Activated gamma-delta T cell treated with Interleukin-2 at 50 U/mL for 16 hours (primary cell): ENCODE data around the gene TLCD3A.
"Not testable (repeated sequence)": the region's sequence is repeated elsewhere in the genome, so short reads cannot be mapped to it uniquely, and the experiment has no call there.

ENCODE experiments used
- DNase-seq: peaks from one replicate; pipeline ENCODE4 v3.0.0-alpha.2; 2020

TLCD3A gene

GRCh38 chr17:718075-718474 lies 14.3 kb upstream of the TLCD3A start:
- DNase-seq: no peak

GRCh38 chr17:720706-721539 lies 11.5 kb upstream of the TLCD3A start:
- no peak for DNase-seq

- no peak for DNase-seq
These were observed 10.9 kb upstream of the TLCD3A start for GRCh38 chr17:721540-721937.

- DNase-seq: no peak
These were observed 7.3 kb upstream of the TLCD3A start for GRCh38 chr17:725084-725483.

GRCh38 chr17:725746-726145 lies 6.7 kb upstream of the TLCD3A start:
- DNase-seq: no peak

- DNase-seq: no peak
These were observed 6.0 kb upstream of the TLCD3A start for GRCh38 chr17:726271-726919.

DNA sequence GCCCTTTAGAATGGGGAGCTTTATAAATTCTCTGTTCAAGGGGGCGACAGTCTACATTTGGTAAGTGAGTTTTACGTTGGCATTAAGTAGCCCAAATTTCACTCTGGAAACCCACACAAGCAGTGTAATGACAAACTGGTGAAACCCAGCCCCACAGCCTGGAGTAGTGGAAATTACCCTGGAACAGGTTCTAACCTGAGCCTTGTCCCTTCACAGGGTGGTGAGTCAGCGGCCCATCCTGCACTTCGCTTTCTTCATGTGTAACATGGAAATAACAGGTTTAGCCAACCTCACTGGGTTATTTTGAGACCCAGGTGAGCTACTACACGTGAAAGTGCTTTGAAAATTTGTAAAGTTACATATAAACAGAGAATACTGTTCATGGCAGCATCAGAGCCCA lies 3.5 kb upstream of the TLCD3A start:
- no peak for DNase-seq

DNA sequence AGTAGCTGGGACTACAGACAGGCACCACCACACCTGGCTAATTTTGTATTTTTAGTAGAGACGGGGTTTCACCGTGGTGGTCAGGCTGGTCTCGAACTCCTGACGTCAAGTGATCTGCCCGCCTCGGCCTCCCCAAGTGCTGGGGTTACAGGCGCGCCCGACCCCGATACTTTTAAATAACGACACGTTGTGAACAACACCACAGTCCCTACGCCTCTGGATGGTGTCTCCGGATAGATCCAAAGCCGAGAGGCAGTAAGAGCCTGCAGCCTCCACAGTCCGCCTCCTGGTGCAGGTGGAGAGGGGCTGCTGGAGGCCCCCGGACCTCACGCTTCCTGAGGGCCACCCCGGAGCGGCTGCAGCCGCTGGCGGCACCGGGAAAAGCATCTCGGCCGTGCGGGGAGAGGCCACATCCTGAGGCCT lies 741 bp upstream of the TLCD3A start:
- no peak for DNase-seq

GRCh38 chr17:732902-733720 lies 715 bp downstream of the TLCD3A start:
- DNase-seq: peak; percentile 32

GRCh38 chr17:733743-734142 lies 1.3 kb downstream of the TLCD3A start:
- DNase-seq: no peak

DNA sequence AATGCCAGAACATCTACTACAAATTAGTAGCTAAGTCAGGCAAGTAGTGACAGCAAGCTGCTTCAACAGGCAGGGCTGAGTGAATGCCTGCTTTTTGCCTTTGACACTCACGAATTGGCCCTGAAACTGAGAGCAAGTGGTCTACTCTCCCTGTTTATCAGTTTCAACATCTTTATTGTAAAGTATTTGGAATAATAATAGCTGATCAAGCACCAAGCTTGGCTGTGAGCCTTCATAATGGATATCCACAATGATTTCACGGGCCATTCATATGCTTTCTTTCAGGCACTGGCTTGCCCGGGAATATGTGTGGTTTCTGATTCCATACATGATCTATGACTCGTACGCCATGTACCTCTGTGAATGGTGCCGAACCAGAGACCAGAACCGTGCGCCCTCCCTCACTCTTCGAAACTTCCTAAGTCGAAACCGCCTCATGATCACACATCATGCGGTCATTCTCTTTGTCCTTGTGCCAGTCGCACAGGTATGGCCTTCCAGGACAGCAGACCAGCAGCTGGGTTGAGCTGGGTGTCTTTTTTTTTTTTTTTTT lies 5.2 kb downstream of the TLCD3A start:
- no peak for DNase-seq

DNA sequence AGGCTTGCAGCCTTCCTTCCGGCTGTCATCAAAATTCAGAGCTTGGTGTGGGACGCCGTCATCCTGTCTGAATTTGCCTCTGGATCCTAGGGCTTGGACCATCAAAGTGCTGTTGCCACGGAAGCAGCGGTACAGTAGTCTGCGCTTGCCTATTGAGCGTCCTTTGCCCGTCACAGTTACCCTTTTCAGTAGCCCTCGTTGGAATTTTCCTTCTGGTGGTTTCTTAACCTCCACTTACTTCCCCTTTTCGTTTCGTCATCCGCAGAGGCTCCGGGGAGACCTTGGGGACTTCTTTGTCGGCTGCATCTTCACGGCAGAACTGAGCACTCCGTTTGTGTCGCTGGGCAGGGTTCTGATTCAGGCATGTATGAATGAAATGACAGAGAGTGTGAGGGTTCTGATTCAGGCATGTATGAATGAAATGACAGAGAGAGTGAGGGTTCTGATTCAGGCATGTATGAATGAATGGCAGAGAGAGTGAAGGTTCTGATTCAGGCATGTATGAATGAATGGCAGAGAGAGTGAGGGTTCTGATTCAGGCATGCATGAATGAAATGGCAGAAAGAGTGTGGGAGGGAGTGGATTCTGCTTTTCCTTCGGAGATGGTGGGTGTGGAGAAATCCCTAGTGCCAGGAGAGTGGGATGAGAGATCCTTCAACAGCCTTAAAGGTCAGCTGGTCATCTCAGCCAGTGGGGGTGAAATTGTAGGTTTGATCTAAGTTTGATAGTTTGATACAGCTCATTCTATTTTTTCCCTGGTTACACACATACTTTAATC lies 8.0 kb downstream of the TLCD3A start:
- DNase-seq: no peak

DNA sequence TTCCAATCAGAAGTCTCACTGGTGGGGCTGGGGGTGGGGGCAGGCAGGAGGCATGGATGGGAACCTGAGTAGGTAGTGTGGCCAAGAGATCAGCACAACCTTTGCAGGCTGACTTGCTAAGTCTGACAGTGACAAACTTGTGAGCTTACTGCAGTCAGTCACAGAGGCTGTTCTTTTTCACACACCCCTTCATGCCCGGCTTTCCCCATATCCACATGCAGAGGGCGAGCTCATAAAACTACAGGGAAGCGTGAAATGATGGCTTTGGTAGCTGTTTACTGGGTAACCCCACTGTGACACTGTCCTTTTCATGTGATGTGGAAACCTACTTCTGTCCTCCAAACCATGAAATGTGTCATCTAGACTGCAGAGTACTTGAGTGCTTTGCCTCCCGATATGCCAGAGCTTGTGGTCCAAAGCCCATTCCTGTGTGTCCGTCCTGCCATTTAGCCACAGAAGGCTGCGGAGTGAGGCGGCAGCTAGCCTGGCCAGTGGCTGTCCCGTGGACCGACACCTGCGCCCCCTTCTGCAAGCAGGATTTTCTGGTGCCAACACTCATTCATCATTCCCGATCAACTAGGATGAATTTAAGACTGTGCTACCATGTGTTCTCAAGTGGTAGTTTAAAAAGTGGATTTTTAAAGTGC lies 9.9 kb downstream of the TLCD3A start:
- DNase-seq: no peak

DNA sequence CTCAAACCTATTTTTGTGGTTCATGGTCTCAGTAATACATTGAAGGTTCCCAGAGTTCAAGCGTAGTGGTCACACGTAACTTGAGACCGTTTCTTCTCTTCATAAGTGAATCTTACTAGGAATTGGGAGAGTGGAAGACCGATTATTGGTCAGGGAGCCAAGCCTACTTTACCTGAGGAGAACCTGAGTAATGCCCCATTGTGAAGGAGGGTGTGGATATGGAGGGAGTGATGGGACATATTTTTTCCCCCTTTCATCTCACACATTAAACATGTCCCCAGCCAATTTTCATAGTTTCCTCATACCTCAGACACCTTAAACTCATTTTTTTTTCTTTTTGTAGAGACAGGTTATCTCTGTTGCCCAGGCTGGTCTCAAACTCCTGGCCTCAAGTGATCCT lies 10.7 kb downstream of the TLCD3A start:
- DNase-seq: no peak

DNA sequence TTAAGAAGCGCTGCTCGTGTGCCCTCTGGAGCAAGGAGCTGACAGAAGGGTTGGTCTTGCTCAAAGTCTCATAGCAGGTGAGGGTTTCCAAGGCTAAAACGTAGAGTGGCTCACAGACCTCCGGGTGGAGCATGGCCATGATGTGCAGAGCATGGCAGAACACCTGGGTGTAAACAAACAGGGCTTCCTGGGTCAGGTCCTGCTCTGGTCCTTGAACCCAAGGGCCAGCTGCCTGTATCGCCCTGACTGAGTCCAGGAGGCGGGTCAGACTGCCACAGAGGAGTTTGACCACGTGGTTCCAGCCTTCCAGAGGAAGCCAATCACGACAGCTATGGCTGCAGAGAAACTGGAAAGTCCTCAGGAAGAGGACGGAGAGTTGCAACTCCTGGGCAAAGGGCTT lies 12.5 kb downstream of the TLCD3A start:
- DNase-seq: no peak

DNA sequence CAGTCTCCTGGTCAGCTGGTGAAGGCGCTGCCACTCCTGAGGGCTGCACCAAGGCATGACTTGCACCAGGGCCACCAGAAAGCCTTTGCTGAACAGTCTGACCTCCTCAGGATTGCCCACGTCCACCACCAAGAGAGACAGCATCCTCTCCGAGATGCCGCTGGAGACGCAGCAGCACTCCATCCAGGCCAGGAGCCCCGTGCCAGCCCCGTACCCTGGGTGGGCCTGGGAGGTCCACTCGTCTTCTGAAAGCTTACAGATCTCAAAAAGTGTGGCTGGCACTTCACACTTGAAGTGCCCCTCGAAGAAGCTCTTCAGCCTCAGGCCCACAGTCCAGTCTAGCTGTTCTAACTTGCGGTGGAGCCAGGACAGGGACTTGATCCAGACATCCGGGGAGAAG lies 13.0 kb downstream of the TLCD3A start:
- no peak for DNase-seq

DNA sequence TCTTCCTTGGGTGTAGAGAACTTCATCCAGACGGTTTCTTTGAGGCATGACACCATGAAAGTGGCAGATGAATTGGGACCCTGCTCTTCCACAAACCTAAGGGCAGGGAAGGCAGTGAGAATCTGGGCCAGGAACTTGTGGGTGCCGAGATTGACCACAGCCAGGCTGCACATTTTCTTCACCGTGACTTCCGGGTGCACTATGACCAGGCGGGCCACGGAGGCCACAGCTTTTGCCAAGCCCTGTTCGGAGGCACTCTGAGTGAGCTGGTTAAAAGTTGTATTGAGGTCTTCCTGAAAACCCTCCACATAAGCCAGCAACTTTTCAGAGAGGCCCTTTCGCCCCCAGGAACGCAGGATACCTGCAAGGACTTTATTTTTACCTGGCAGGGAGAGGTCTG lies 13.8 kb downstream of the TLCD3A start:
- DNase-seq: no peak

DNA sequence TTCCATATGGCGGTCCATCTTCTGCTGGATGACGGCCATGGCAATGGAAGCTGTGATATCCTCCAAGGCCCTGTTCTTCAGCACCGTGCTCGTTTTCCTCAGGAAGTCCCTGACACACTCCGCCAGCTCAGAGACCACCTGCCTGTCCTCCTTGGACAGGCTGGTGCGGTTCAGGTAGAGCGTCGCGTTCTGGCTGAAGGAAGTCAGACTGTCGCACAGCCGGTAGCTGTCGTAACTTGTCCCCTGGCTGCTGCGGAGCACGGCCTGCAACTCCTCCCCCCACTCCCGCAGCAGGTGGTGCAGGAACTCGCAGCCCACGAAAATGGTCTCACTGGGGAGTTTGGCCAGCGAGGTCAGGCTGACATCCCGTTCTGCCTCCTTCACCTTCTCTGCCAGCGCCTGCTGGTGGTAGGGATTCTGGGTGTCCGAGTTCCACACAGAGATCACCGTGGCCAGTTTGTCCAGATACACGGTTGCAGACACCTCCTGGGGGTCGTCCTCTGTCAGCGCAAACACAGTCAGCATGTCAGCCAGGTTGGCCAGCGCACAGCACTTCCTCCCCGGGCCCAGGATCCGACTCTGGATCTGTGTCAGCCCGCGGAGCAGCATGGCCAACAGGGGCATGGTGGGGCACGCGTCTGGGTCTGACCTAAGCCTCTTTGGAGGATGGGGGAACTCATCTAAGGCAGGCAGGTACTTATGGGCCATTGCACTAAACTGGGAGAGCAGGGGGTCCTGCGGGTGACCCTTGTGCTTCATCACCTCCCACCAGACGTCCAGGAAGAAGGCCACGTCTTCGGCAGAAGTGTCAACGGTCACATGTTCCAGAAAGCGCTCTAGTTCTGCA lies 14.6 kb downstream of the TLCD3A start:
- no peak for DNase-seq

DNA sequence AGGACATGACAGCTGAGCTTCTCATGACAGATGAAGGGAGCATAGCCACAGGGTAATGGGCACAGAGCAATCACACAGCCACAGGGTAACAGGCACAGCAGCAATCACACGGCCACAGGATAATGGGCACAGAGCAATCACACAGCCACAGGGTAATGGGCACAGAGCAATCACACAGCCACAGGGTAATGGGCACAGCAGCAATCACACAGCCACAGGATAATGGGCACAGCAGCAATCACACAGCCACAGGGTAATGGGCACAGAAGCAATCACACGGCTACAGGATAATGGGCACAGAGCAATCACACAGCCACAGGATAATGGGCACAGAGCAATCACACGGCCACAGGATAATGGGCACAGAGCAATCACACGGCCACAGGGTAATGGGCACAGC lies 16.2 kb downstream of the TLCD3A start:
- not testable (repeated sequence) for DNase-seq

DNA sequence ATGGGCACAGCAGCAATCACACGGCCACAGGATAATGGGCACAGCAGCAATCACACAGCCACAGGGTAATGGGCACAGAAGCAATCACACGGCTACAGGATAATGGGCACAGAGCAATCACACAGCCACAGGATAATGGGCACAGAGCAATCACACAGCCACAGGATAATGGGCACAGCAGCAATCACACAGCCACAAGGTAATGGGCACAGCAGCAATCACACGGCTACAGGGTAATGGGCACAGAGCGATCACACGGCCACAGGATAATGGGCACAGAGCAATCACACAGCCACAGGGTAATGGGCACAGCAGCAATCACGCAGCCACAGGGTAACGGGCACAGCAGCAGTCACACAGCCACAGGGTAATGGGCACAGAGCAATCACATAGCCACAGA lies 17.0 kb downstream of the TLCD3A start:
- DNase-seq: not testable (repeated sequence)

DNA sequence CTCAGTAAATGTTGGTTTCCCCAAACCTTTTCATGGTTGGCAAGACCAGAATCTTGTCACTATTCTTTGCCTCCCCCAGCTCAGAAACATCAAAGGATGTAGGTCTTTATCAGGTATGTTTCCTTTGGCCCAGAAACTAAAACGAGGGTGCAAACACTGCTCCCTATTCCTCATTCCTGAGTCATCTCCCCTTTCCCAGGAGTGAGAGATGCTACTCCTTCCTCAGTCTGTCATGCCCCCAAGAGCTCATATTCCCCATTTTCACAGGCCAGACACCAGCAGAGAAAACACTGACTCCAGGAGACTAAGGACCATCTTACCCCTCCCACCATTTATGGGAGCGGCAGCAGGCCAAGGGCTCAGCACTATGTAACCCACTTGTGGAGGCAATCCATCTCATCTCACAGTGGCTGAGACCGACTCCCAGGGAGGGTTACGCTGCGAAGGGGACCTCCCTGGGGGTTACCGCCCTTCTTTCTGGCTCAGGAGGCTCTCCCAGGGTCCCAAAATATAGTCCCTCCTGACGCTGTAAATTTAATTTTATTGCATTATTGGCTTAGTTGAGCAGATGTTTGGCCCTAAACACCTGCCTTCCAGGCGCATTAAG lies 18.1 kb downstream of the TLCD3A start:
- DNase-seq: no peak
